MCF 10A (cell line): ENCODE data around the gene CD34. TPM values are rescaled to one million over a fixed set of nuclear protein-coding genes. Genes with fewer than 3 reads are reported as not detected.

Source experiments
- BruUV-seq: library from RNA; stranded (reverse); fragments of 400-500 nt; replicated peaks from 2 replicates; lab custom pipeline; 2021; lab: Mats Ljungman, UMichigan
- CTCF ChIA-PET: fragments of 300-600 bp; sonication (Branson Sonifier 250); formaldehyde crosslinking; extraction: SDS; loops from one replicate; lab custom pipeline; 2021; ENCODE audit warnings: antibody characterized with exemption, inconsistent platforms; lab: Yijun Ruan, JAX
- POLR2A ChIA-PET: fragments of 300-600, 350-650 bp; sonication (Branson Sonifier 250); formaldehyde crosslinking; extraction: SDS; loops from one replicate; lab custom pipeline; 2020; ENCODE audit warnings: antibody characterized with exemption, inconsistent platforms; lab: Yijun Ruan, JAX
- DNase-seq: peaks from one replicate; pipeline ENCODE4 v3.0.0-alpha.2; 2018; ENCODE audit not compliant: unreplicated experiment
- H3K27ac Mint-ChIP-seq: one replicate; pipeline ENCODE4 v1.8.0; 2022; ENCODE audit warnings: mild to moderate bottlenecking, low read depth, mixed read lengths; ENCODE audit not compliant: unreplicated experiment
- H3K27me3 Mint-ChIP-seq: one replicate; pipeline ENCODE4 v1.8.0; 2022; ENCODE audit warnings: mixed read lengths; ENCODE audit not compliant: insufficient read depth, unreplicated experiment
- H3K36me3 Mint-ChIP-seq: one replicate; pipeline ENCODE4 v1.8.0; 2022; ENCODE audit warnings: mild to moderate bottlenecking, moderate library complexity, mixed read lengths; ENCODE audit not compliant: insufficient read depth, unreplicated experiment
- H3K4me1 Mint-ChIP-seq: one replicate; pipeline ENCODE4 v1.8.0; 2022; ENCODE audit warnings: mixed read lengths; ENCODE audit not compliant: insufficient read depth, unreplicated experiment
- H3K4me3 Mint-ChIP-seq: one replicate; pipeline ENCODE4 v1.8.0; 2022; ENCODE audit warnings: mild to moderate bottlenecking, moderate library complexity, mixed read lengths; ENCODE audit not compliant: unreplicated experiment
- H3K9me3 Mint-ChIP-seq: one replicate; pipeline ENCODE4 v1.8.0; 2022; ENCODE audit warnings: mixed read lengths; ENCODE audit not compliant: unreplicated experiment
- intact Hi-C: fragments of 100-400 bp; cut with micrococcal nuclease; formaldehyde crosslinking; loops from 2 replicates; pipeline ENCODE4 v1.14.1; 2022
- total RNA-seq: library from RNA; stranded (reverse); gene quantifications from 2 replicates; pipeline ENCODE4 v1.2.3, GENCODE V29; 2022
- TF ChIP-seq, protein P1 (sequence below): fragments of 200-600 bp; IDR thresholded peaks from one replicate; pipeline ENCODE4 v1.8.0; 2022; ENCODE audit warnings: antibody characterized with exemption, mild to moderate bottlenecking; ENCODE audit not compliant: unreplicated experiment

Gene CD34
- total RNA-seq, 1 experiment from 2014 or later = not detected

DNA sequence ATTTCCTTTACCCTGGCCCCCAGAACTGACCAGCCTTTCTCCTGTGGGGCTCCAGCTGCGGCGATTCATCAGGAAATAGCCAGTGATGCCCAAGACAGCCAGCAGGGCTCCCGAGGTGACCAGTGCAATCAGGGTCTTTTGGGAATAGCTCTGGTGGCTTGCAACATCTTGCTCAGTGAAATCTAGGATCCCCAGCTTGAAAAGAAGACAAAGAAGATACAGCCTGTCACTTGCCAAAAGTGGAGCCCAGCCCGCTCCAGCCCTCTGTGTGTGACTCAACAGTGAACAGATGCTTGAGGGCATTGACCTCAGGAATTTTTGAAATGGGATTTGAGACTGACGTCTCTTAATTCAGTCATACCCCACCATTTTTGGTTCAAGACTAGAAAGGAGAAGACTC is 22.3 kb downstream of the CD34 start:
- TF ChIP-seq, protein P1, sequence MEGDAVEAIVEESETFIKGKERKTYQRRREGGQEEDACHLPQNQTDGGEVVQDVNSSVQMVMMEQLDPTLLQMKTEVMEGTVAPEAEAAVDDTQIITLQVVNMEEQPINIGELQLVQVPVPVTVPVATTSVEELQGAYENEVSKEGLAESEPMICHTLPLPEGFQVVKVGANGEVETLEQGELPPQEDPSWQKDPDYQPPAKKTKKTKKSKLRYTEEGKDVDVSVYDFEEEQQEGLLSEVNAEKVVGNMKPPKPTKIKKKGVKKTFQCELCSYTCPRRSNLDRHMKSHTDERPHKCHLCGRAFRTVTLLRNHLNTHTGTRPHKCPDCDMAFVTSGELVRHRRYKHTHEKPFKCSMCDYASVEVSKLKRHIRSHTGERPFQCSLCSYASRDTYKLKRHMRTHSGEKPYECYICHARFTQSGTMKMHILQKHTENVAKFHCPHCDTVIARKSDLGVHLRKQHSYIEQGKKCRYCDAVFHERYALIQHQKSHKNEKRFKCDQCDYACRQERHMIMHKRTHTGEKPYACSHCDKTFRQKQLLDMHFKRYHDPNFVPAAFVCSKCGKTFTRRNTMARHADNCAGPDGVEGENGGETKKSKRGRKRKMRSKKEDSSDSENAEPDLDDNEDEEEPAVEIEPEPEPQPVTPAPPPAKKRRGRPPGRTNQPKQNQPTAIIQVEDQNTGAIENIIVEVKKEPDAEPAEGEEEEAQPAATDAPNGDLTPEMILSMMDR = peak; percentile 15
- ChIA-PET POLR2A (interaction anchor here (1.2 to 9.2 kb wide), 3 partner anchors 19 to 109 kb away, joined by 6 to 96 read pairs (median 63); no protein-coding TSS in a partner anchor), CTCF (interaction anchor here (0.8 to 9.8 kb wide), 12 partner anchors 10 to 351 kb away, joined by 3 to 405 read pairs (median 24); no protein-coding TSS in a partner anchor)
- H3K4me1 Mint-ChIP-seq = peaks cover 31% of the 10 kb centered on the region
- H3K36me3 Mint-ChIP-seq = no peaks in the 10 kb centered on the region
- no peak overlapping the region for H3K4me3 Mint-ChIP-seq
- BruUV-seq = no TSS peak
- no peaks in the 10 kb centered on the region for H3K9me3 Mint-ChIP-seq
- intact Hi-C loops = no loop called here
- no peak overlapping the region for H3K27ac Mint-ChIP-seq
- peak; percentile 51 for DNase-seq
- H3K27me3 Mint-ChIP-seq = no peaks in the 10 kb centered on the region

DNA sequence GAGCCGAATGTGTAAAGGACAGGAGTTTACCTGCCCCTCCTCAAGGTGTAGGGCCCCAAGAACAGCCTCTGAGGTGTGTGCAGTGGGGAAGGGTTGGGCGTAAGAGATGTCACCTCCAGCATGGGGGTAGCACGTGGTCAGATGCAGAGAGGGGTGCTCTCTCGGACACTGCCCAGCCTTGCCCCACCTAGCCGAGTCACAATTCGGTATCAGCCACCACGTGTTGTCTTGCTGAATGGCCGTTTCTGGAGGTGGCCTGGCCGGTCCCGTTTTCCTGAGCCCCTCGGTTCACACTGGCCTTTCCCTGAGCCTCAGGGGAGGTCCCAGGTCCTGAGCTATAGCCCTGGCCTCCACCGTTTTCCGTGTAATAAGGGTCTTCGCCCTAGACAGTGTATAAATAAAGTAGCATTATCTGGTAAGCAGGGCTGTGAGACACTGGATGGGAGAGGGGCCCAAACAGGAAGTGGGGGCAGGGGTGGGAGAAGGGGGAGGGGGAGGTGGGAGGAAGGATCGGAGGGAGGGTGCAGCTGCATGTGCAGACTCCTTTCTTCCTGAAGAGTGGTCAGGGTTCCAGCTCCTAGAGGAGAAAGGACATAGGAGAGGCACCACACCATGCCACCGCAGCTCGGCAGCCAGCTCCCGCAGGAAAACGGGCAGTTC is 23.3 kb downstream of the CD34 start:
- Mint-ChIP-seq H3K4me3 (no peak overlapping the region), H3K27ac (no peak overlapping the region), H3K27me3 (peaks cover 5% of the 10 kb centered on the region), H3K9me3 (no peaks in the 10 kb centered on the region), H3K4me1 (peaks cover 38% of the 10 kb centered on the region), H3K36me3 (no peaks in the 10 kb centered on the region)
- no peak for DNase-seq
- intact Hi-C loops = no loop called here
- no TSS peak for BruUV-seq
- POLR2A ChIA-PET = interaction anchor here (0.7 to 9.2 kb wide), 9 partner anchors 8 to 110 kb away, joined by 3 to 96 read pairs (median 4); no protein-coding TSS in a partner anchor
- CTCF ChIA-PET = interaction anchor here (0.6 to 9.8 kb wide), 27 partner anchors 9 to 357 kb away, joined by 3 to 405 read pairs (median 21); partner anchors contain the start of gene CD34
- TF ChIP-seq, protein P1 = no peak

DNA sequence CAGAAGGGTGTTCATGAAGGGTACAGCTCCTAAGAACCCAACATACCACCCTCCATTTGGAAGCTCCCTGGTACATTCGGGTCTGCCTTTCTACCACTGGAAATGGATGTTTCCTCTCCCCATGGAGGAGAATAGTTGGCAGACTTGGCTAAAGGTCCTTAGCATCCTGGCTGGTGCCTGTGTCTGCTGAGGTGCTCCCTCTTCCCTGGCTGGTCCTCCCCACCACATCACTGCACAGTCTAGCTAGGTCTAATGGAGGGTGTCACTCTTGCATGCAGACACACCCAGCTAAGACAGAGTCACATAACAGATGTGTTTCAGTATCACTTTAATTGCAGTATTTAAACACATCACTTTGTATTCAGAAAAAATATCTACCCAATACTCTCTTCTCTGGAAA is 24.7 kb downstream of the CD34 start:
- DNase-seq = no peak
- CTCF ChIA-PET = interaction anchor here (0.5 to 9.8 kb wide), 48 partner anchors 13 to 1604 kb away, joined by 3 to 405 read pairs (median 12); partner anchors contain the start of gene CD34
- POLR2A ChIA-PET = interaction anchor here (0.7 to 9.2 kb wide), 12 partner anchors 9 to 1545 kb away, joined by 3 to 96 read pairs (median 4); no protein-coding TSS in a partner anchor
- intact Hi-C loops = no loop called here
- no peak overlapping the region for H3K27ac Mint-ChIP-seq
- no TSS peak for BruUV-seq
- H3K27me3 Mint-ChIP-seq = peaks cover 11% of the 10 kb centered on the region
- H3K36me3 Mint-ChIP-seq = no peaks in the 10 kb centered on the region
- H3K4me3 Mint-ChIP-seq = no peak overlapping the region
- H3K9me3 Mint-ChIP-seq = no peaks in the 10 kb centered on the region
- TF ChIP-seq, protein P1 = no peak
- peaks cover 41% of the 10 kb centered on the region for H3K4me1 Mint-ChIP-seq
